Measurements from ENCODE around the gene RPGRIP1L. TPM values are rescaled to one million over a fixed set of nuclear protein-coding genes. Genes with fewer than 3 reads are reported as not detected.
A peak's percentile ranks its signal among the peaks of the same experiment; 100 is the strongest.

RPGRIP1L gene
- total RNA-seq, 1 donor from 2014 or later, result 22.0 TPM

DNA sequence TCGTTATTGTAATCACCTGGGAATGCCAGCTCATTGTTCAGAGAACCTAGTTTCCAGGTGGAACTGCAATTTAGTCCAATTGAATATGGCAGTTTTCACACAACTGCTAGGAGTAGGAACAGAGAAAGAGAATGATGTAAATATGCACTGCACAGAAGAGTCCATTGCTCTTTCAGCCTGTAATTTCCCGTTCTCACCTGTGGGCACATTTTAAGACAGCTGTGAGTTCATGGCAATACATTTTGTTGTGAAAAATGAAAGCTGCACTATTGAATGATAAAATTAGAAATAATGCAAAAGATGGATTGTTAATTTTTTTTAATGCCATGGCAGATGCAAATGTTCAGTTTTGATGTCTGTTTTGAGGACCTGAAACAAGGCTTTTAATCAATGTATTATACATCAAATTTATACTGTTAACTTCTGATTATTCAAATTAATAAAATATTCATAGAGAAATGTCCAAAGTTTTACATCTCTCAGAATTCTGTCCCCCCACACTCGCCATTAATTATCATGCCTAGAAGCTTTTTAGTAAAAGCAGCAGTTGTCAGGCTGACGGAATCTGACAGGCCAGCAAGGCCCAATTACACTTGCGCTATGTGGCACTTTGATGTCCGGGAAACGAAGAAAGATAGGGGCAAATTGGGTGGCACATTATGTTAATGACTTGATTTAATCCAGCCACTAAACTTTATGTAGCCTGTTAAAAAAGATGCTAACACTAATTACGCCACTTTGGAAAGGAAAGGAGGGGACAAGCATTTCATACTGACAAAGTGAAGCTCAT is 72.2 kb downstream of the RPGRIP1L start:
- peaks cover 4% of the 10 kb centered on the region for H3K4me1 Mint-ChIP-seq

DNA sequence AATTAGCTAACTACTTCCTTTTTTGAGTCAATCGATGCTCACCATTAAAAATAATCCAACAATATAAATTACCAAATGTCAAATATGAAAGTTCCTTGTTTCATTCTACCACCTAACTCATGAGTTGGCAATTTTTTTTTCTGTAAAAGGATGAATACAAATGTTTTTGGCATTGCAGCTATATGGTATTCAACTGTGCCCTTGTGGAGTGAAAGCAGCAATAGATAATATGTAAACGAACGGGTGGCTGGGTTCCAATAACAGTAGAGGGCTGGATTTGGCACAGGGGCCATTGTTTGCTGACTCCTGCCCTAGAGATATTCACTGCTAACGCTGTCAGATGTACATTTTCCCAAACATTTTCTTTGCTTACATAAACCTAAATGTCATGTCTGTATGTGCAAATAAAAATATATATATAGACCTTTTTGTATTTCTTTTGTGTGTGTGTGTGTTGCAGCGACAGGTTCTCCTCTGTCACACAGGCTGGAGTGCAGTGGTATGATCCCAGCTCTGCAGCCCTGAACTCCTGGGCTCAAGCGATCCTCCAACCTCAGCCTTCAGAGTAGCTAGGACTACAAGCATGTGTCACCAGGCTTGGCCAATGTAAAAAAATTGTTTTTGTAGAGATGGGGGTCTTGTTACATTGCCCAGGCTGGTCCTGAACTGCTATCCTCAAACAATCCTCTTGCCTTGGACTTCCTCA is 73.9 kb downstream of the RPGRIP1L start:
- Mint-ChIP-seq H3K9me3 (peaks cover 3% of the 10 kb centered on the region), H3K4me3 (no peak overlapping the region), H3K4me1 (peaks cover 5% of the 10 kb centered on the region), H3K36me3 (peaks cover 10% of the 10 kb centered on the region), H3K27ac (no peak overlapping the region), H3K27me3 (ENCODE audit: low read depth) (no peaks in the 10 kb centered on the region)
- no peak for DNase-seq (ENCODE audit: low spot score in 2 of 2, unreplicated experiment in 2 of 2)
- TF ChIP-seq, protein P1, sequence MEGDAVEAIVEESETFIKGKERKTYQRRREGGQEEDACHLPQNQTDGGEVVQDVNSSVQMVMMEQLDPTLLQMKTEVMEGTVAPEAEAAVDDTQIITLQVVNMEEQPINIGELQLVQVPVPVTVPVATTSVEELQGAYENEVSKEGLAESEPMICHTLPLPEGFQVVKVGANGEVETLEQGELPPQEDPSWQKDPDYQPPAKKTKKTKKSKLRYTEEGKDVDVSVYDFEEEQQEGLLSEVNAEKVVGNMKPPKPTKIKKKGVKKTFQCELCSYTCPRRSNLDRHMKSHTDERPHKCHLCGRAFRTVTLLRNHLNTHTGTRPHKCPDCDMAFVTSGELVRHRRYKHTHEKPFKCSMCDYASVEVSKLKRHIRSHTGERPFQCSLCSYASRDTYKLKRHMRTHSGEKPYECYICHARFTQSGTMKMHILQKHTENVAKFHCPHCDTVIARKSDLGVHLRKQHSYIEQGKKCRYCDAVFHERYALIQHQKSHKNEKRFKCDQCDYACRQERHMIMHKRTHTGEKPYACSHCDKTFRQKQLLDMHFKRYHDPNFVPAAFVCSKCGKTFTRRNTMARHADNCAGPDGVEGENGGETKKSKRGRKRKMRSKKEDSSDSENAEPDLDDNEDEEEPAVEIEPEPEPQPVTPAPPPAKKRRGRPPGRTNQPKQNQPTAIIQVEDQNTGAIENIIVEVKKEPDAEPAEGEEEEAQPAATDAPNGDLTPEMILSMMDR (IDR thresholded peaks at IDR 0.05; ENCODE audit: unreplicated experiment), result no peak

More for the DNA sequence above, 72.2 kb downstream of the RPGRIP1L start:
- Mint-ChIP-seq H3K27ac (no peak overlapping the region), H3K9me3 (peaks cover 3% of the 10 kb centered on the region), H3K36me3 (peaks cover 14% of the 10 kb centered on the region), H3K27me3 (ENCODE audit: low read depth) (no peaks in the 10 kb centered on the region), H3K4me3 (no peak overlapping the region)
- no peak for DNase-seq (ENCODE audit: low spot score in 2 of 2, unreplicated experiment in 2 of 2)
- TF ChIP-seq, protein P1 (IDR thresholded peaks at IDR 0.05; ENCODE audit: unreplicated experiment), result no peak

DNA sequence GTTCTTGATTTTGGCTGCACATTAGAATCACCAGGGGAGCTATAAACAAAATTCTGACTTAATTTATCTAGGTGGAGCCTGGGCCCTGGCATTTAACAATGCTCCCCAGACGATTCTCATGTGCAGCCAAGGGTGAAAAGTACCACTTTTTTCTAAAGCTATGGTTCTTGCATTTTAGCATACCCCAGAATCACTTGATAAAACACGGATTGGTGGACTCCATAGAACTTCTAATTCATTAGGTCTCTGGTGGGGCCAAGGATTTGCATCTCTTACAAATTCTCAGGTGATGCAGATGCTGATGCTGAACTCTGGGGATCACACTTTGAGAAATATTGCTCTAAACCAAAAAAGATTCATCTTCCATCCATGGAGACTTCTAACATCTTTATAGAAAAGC is 74.5 kb downstream of the RPGRIP1L start:
- TF ChIP-seq, protein P1 (IDR thresholded peaks at IDR 0.05; ENCODE audit: unreplicated experiment), result no peak
- Mint-ChIP-seq H3K27ac (no peak overlapping the region), H3K36me3 (peaks cover 3% of the 10 kb centered on the region), H3K4me1 (peaks cover 5% of the 10 kb centered on the region), H3K9me3 (no peaks in the 10 kb centered on the region), H3K4me3 (no peak overlapping the region), H3K27me3 (ENCODE audit: low read depth) (no peaks in the 10 kb centered on the region)
- DNase-seq (ENCODE audit: low spot score in 2 of 2, unreplicated experiment in 2 of 2), result no peak

DNA sequence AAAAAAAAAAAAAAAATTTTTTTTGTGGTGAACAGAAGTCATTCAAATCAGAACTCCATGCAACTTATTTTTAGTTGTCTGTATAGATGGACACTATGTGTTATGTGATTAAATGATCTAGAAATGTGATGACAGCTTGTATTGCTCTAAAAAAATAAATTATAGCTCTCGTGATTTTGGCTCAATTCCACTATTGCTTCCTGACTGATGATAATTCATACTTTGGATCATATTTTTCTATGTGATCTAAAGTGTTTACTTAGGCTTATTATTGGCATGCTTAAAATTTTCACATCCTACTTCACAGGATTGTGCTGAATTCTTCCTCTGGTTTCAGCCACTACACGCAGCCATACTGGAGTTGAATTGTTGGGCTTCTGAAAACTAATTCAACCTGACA is 76.8 kb downstream of the RPGRIP1L start:
- H3K4me1 Mint-ChIP-seq, result peaks cover 5% of the 10 kb centered on the region
- H3K9me3 Mint-ChIP-seq, result no peaks in the 10 kb centered on the region
- peaks cover 4% of the 10 kb centered on the region for H3K36me3 Mint-ChIP-seq
- TF ChIP-seq, protein P1 (IDR thresholded peaks at IDR 0.05; ENCODE audit: unreplicated experiment), result no peak
- H3K27ac Mint-ChIP-seq, result no peak overlapping the region
- no peaks in the 10 kb centered on the region for H3K27me3 Mint-ChIP-seq (ENCODE audit: low read depth)
- no peak for DNase-seq (ENCODE audit: low spot score in 2 of 2, unreplicated experiment in 2 of 2)
- H3K4me3 Mint-ChIP-seq, result no peak overlapping the region

DNA sequence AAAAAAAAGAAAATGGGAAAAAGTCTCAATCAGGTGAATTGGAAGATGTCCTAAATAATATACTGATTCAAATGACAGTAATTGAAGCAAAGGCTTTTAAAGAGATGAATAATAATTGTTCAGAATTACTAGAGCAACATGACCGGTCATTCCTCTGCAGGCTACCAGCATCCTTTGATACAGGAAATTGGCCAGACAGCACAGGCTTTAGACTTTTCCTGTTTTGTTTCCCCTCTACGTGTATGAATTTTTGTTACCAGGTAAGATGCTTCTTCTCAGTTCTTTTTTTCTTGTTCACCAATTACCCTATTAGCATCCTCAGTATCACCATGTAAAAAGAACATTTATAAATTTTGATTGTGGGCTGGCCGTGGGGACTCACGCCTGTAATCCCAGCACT is 77.5 kb downstream of the RPGRIP1L start:
- Mint-ChIP-seq H3K4me3 (no peak overlapping the region), H3K27me3 (ENCODE audit: low read depth) (no peaks in the 10 kb centered on the region), H3K36me3 (peaks cover 2% of the 10 kb centered on the region), H3K4me1 (peaks cover 5% of the 10 kb centered on the region), H3K27ac (peak overlapping the region; percentile 30), H3K9me3 (no peaks in the 10 kb centered on the region)
- TF ChIP-seq, protein P1 (IDR thresholded peaks at IDR 0.05; ENCODE audit: unreplicated experiment), result no peak
- no peak for DNase-seq (ENCODE audit: low spot score in 2 of 2, unreplicated experiment in 2 of 2)

All from mesothelial cell of epicardium (in vitro differentiated cells).